Vagina (tissue), 2 donors: ENCODE data around the gene MRPS31.

ENCODE experiments used
- POLR2A ChIP-seq, 2 donors: fragments of 450-650 bp; IDR thresholded peaks; one replicate each; pipeline ENCODE4 v1.6.1; 2017; ENCODE audit warnings: antibody characterized with exemption in 2 of 2, mild to moderate bottlenecking in 2 of 2, moderate library complexity in 2 of 2
- TF ChIP-seq, protein P1 (sequence below), 3 experiments: fragments of 450-650 bp in 2 of 3; fragments of 200-600 bp in 1 of 3; sonication (generic) in 1 of 3; IDR thresholded peaks; one replicate each; pipeline ENCODE4 v1.5.1; 2017 to 2019; ENCODE audit warnings: antibody characterized with exemption in 3 of 3, mild to moderate bottlenecking in 2 of 3, moderate library complexity in 2 of 3

DNA sequence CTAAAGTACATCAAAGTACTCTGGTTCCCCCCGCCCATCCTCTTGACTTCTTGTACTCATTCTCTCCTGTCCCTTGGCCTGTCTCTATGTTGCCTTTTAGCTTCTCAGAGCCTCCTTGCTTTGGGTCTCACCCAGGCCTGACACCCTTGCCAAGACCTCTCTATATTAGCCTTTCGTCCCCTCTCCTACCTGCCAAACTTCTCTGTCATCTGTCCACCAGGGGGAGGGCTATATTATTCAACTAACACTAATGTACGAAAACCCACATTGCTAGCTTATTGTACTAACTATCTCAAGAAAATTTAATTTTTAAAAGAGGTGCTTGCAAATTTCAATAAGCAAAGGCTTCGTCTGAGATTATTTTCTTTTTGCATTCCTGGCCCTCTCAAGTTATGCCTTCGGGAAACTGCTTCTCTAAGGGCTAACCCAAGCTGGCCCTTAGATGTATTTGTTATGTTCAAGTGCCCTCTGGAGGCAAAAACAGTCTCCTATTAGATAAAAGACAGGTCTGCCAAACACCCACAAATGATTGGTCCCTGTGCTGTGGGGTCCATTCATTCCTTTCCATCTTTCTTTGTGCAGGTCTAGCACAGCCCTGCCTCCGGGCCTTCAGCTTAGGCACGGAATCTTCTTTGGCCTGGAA is 6.3 kb upstream of the MRPS31 start:
- TF ChIP-seq POLR2A (IDR thresholded peaks at IDR 0.05): no peak
- TF ChIP-seq, protein P1, sequence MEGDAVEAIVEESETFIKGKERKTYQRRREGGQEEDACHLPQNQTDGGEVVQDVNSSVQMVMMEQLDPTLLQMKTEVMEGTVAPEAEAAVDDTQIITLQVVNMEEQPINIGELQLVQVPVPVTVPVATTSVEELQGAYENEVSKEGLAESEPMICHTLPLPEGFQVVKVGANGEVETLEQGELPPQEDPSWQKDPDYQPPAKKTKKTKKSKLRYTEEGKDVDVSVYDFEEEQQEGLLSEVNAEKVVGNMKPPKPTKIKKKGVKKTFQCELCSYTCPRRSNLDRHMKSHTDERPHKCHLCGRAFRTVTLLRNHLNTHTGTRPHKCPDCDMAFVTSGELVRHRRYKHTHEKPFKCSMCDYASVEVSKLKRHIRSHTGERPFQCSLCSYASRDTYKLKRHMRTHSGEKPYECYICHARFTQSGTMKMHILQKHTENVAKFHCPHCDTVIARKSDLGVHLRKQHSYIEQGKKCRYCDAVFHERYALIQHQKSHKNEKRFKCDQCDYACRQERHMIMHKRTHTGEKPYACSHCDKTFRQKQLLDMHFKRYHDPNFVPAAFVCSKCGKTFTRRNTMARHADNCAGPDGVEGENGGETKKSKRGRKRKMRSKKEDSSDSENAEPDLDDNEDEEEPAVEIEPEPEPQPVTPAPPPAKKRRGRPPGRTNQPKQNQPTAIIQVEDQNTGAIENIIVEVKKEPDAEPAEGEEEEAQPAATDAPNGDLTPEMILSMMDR (IDR thresholded peaks at IDR 0.05): peak; percentile 55 to 86 (median 60)
